ENCODE measurements around the gene KCNE4. TPM values are rescaled to one million over a fixed set of nuclear protein-coding genes. Genes with fewer than 3 reads are reported as not detected.
A peak's percentile ranks its signal among the peaks of the same experiment; 100 is the strongest.

KCNE4 gene
- total and polyA plus RNA-seq, 9 of the 15 experiments (the other 6 are each of a cell fraction or from before 2014, with no cell fraction given) = not detected

DNA sequence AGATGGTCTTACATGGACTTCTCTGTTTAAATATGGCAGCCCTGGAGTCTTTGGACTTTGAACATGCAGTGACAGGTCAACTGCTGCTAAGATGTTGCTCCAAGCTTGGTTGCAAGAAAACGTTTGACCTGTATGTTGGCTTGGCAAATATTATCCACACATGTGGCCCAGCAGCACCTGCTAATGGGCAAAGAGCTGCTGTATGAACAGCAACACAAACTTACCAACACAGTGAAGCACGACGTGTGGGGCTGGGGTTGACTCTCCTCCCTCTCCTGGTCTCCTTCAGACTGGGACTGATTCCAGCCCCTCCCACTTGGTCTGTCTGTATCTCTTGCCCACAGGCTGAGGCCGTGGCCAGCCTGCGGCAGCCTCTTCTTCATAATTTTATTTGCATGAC, 3.8 kb downstream of the KCNE4 start (continued):
- TF ChIP-seq, protein P1, sequence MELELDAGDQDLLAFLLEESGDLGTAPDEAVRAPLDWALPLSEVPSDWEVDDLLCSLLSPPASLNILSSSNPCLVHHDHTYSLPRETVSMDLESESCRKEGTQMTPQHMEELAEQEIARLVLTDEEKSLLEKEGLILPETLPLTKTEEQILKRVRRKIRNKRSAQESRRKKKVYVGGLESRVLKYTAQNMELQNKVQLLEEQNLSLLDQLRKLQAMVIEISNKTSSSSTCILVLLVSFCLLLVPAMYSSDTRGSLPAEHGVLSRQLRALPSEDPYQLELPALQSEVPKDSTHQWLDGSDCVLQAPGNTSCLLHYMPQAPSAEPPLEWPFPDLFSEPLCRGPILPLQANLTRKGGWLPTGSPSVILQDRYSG (tag; conservative IDR thresholded peaks at IDR 0.05; ENCODE audit: low read depth) = 0 out of 2 replicates have a peak, but pooled peaks have one; percentile 39
- TF ChIP-seq, protein P2, sequence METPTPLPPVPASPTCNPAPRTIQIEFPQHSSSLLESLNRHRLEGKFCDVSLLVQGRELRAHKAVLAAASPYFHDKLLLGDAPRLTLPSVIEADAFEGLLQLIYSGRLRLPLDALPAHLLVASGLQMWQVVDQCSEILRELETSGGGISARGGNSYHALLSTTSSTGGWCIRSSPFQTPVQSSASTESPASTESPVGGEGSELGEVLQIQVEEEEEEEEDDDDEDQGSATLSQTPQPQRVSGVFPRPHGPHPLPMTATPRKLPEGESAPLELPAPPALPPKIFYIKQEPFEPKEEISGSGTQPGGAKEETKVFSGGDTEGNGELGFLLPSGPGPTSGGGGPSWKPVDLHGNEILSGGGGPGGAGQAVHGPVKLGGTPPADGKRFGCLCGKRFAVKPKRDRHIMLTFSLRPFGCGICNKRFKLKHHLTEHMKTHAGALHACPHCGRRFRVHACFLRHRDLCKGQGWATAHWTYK (CRISPR knock-in tag; IDR thresholded peaks at IDR 0.05) = 0 out of 2 replicates have a peak, but pooled peaks have one; percentile 40
- no peak for TF ChIP-seq ZZZ3 (IDR thresholded peaks at IDR 0.05)
- no peak for TF ChIP-seq FOXK1 (CRISPR knock-in tag; IDR thresholded peaks at IDR 0.05; ENCODE audit: borderline replicate concordance)
- TF ChIP-seq SNRNP70 (optimal IDR thresholded peaks at IDR 0.05; ENCODE audit: low read depth, low read length) = no peak
- TF ChIP-seq, protein P3, sequence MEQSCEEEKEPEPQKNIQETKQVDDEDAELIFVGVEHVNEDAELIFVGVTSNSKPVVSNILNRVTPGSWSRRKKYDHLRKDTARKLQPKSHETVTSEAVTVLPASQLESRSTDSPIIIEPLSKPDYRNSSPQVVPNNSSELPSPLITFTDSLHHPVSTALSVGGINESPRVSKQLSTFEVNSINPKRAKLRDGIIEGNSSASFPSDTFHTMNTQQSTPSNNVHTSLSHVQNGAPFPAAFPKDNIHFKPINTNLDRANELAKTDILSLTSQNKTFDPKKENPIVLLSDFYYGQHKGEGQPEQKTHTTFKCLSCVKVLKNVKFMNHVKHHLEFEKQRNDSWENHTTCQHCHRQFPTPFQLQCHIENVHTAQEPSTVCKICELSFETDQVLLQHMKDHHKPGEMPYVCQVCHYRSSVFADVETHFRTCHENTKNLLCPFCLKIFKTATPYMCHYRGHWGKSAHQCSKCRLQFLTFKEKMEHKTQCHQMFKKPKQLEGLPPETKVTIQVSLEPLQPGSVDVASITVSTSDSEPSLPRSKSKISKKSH (CRISPR knock-in tag; IDR thresholded peaks at IDR 0.05) = no peak
- no peak for TF ChIP-seq SLC30A9 (CRISPR knock-in tag; IDR thresholded peaks at IDR 0.05)
- no peak for TF ChIP-seq NR4A1 (CRISPR knock-in tag; IDR thresholded peaks at IDR 0.05)
- peak; percentile 69 for TF ChIP-seq NR4A1 (tag; IDR thresholded peaks at IDR 0.05)
- TF ChIP-seq, protein P4, sequence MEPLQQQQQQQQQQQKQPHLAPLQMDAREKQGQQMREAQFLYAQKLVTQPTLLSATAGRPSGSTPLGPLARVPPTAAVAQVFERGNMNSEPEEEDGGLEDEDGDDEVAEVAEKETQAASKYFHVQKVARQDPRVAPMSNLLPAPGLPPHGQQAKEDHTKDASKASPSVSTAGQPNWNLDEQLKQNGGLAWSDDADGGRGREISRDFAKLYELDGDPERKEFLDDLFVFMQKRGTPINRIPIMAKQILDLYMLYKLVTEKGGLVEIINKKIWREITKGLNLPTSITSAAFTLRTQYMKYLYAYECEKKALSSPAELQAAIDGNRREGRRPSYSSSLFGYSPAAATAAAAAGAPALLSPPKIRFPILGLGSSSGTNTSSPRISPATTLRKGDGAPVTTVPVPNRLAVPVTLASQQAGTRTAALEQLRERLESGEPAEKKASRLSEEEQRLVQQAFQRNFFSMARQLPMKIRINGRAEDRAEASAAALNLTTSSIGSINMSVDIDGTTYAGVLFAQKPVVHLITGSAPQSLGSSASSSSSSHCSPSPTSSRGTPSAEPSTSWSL (CRISPR knock-in tag; IDR thresholded peaks at IDR 0.05; ENCODE audit: borderline replicate concordance) = no peak
- peak; percentile 26 for TF ChIP-seq CXXC5 (CRISPR knock-in tag; IDR thresholded peaks at IDR 0.05)
- peak; percentile 10; the same call in 1 of the 2 replicates for TF ChIP-seq PHF8 (IDR thresholded peaks at IDR 0.05; ENCODE audit: borderline replicate concordance, low read length)
- TF ChIP-seq XRCC4 (IDR thresholded peaks at IDR 0.05; ENCODE audit: extremely low read depth, insufficient read depth, insufficient read length) = no peak
- no peak for TF ChIP-seq ZNF224 (CRISPR knock-in tag; IDR thresholded peaks at IDR 0.05)
- TF ChIP-seq E2F3 (CRISPR knock-in tag; IDR thresholded peaks at IDR 0.05) = no peak
- no peak for TF ChIP-seq RBM22 (IDR thresholded peaks at IDR 0.05; ENCODE audit: low read depth, low read length, poor library complexity, severe bottlenecking)
- TF ChIP-seq RBBP5 (IDR thresholded peaks at IDR 0.05; ENCODE audit: borderline replicate concordance, insufficient read depth, low read length, poor library complexity, severe bottlenecking) = no peak
- peak; percentile 54; the same call in 1 of the 2 replicates for TF ChIP-seq KLF13 (tag; IDR thresholded peaks at IDR 0.05; ENCODE audit: borderline replicate concordance, low read depth)
